H1 (cell line): ENCODE results near the gene PXDN. TPM values are rescaled to one million over a fixed set of nuclear protein-coding genes. Genes with fewer than 3 reads are reported as not detected.

Experiments
- CTCF ChIA-PET: fragments of 300-600 bp; sonication (Branson Sonifier 250); formaldehyde crosslinking; loops from one replicate; lab custom pipeline; 2021; ENCODE audit not compliant: partially characterized antibody; lab: Charles Lee
- POLR2A ChIA-PET: fragments of 300-600 bp; sonication (Branson Sonifier 250); formaldehyde crosslinking; loops from one replicate; lab custom pipeline; 2021; ENCODE audit warnings: inconsistent platforms; ENCODE audit not compliant: partially characterized antibody; lab: Charles Lee
- DNase-seq, 2 experiments: peaks; one replicate each; pipeline versions ENCODE4 v3.0.0 to v3.0.0-alpha.2; 2010 to 2022; ENCODE audit warnings: low spot score in 2 of 2, low read depth in 1 of 2, mixed read lengths in 1 of 2
- FAIRE-seq: peaks from 2 replicates; lab custom pipeline; 2011; peaks lifted over from hg19 to GRCh38; lab: Jason Lieb, UNC
- H2AFZ ChIP-seq: 2 replicates; pipeline ENCODE4 v1.8.1; 2012; ENCODE audit warnings: low read length, inconsistent platforms
- H2AK5ac ChIP-seq: 2 replicates; pipeline ENCODE4 v1.6.1; 2013; ENCODE audit warnings: low read depth, low read length
- H2BK120ac ChIP-seq: replicated peaks from 2 replicates; pipeline ENCODE3; 2013; ENCODE audit warnings: low read depth, low read length, inconsistent platforms
- H2BK12ac ChIP-seq: 2 replicates; pipeline ENCODE4 v1.6.1; 2013; ENCODE audit warnings: low read depth, low read length
- H2BK15ac ChIP-seq: 2 replicates; pipeline ENCODE4 v1.6.1; 2013; ENCODE audit warnings: low read length
- H2BK20ac ChIP-seq: 2 replicates; pipeline ENCODE4 v1.6.1; 2013; ENCODE audit warnings: low read length
- H2BK5ac ChIP-seq: 2 replicates; pipeline ENCODE4 v1.6.1; 2013; ENCODE audit warnings: low read depth, low read length
- H3K14ac ChIP-seq: 2 replicates; pipeline ENCODE4 v1.6.1; 2013; ENCODE audit warnings: inconsistent platforms; ENCODE audit not compliant: insufficient read length
- H3K18ac ChIP-seq: 2 replicates; pipeline ENCODE4 v1.6.1; 2013; ENCODE audit warnings: low read length; ENCODE audit errors: extremely low read depth
- H3K23ac ChIP-seq: 2 replicates; pipeline ENCODE4 v1.6.1; 2013; ENCODE audit warnings: inconsistent platforms; ENCODE audit not compliant: insufficient read length
- H3K23me2 ChIP-seq: 2 replicates; pipeline ENCODE4 v1.6.1; 2013; ENCODE audit warnings: low read depth, low read length
- H3K27ac ChIP-seq: 2 replicates; pipeline ENCODE4 v1.6.1; 2011; ENCODE audit warnings: low read depth, low read length, inconsistent platforms
- H3K27me3 ChIP-seq, 4 experiments: replicated peaks in 1 of 4; 1 replicate in 1 of 4; 2 replicates in 3 of 4; pipeline versions ENCODE4 v1.6.1 to v1.8.1; 2011 to 2013; ENCODE audit warnings: low read length in 3 of 4, mild to moderate bottlenecking in 3 of 4, inconsistent platforms in 2 of 4, mixed read lengths in 2 of 4, moderate library complexity in 1 of 4; ENCODE audit not compliant: control insufficient read depth in 3 of 4, insufficient read depth in 3 of 4; ENCODE audit errors: extremely low read depth in 1 of 4
- H3K36me3 ChIP-seq, 4 experiments: 2 replicates each; pipeline versions ENCODE4 v1.6.1 to v1.8.1; 2011 to 2013; ENCODE audit warnings: mild to moderate bottlenecking in 4 of 4, low read length in 3 of 4, moderate library complexity in 2 of 4, control low read depth in 1 of 4, inconsistent platforms in 1 of 4; ENCODE audit not compliant: insufficient read depth in 4 of 4, control insufficient read depth in 2 of 4
- H3K4ac ChIP-seq: replicated peaks from 2 replicates; pipeline ENCODE3; 2013; ENCODE audit warnings: low read length, low read depth, mixed read lengths, inconsistent platforms; ENCODE audit not compliant: insufficient read length
- H3K4me1 ChIP-seq, 4 experiments: replicated peaks in 1 of 4; 1 replicate in 1 of 4; 2 replicates in 3 of 4; pipeline versions ENCODE4 v1.6.1 to v1.8.1; 2011 to 2013; ENCODE audit warnings: low read length in 3 of 4, inconsistent platforms in 2 of 4, mixed read lengths in 1 of 4; ENCODE audit not compliant: insufficient read depth in 4 of 4, control insufficient read depth in 3 of 4
- H3K4me2 ChIP-seq, 2 experiments: 2 replicates each; pipeline versions ENCODE4 v1.6.1 to v1.8.1; 2011 to 2013; ENCODE audit warnings: low read depth in 2 of 2, low read length in 2 of 2, control low read depth in 1 of 2, inconsistent platforms in 1 of 2, mild to moderate bottlenecking in 1 of 2; ENCODE audit not compliant: insufficient read depth in 1 of 2
- H3K4me3 ChIP-seq, 4 experiments: fragments of 200-600, 300-600 bp in 1 of 4; sonication (generic), shearing (Covaris generic), sonication (Bioruptor Twin) in 1 of 4; 2 replicates each; pipeline versions ENCODE4 v1.5.1 to v1.8.1; 2011 to 2016; ENCODE audit warnings: low read length in 4 of 4, low read depth in 3 of 4, control low read depth in 2 of 4, inconsistent platforms in 2 of 4, mild to moderate bottlenecking in 2 of 4, mixed read lengths in 1 of 4, moderate library complexity in 1 of 4; ENCODE audit not compliant: insufficient read depth in 2 of 4; ENCODE audit errors: extremely low read depth in 1 of 4
- H3K56ac ChIP-seq: replicated peaks from 2 replicates; pipeline ENCODE3; 2013; ENCODE audit warnings: low read depth, mild to moderate bottlenecking, mixed read lengths, low read length, inconsistent platforms; ENCODE audit not compliant: insufficient read length
- H3K79me1 ChIP-seq: 2 replicates; pipeline ENCODE4 v1.6.1; 2013; ENCODE audit warnings: low read depth, low read length, control low read depth
- H3K79me2 ChIP-seq, 2 experiments: 2 replicates each; pipeline versions ENCODE4 v1.6.1 to v1.8.1; 2012 to 2013; ENCODE audit warnings: low read length in 2 of 2, mild to moderate bottlenecking in 2 of 2, inconsistent platforms in 1 of 2; ENCODE audit not compliant: insufficient read depth in 2 of 2, control insufficient read depth in 1 of 2
- H3K9ac ChIP-seq, 4 experiments: replicated peaks in 1 of 4; 1 replicate in 1 of 4; 2 replicates in 3 of 4; pipeline versions ENCODE4 v1.6.1 to v1.8.1; 2011 to 2013; ENCODE audit warnings: low read depth in 3 of 4, low read length in 3 of 4, control low read depth in 2 of 4, mild to moderate bottlenecking in 2 of 4, moderate library complexity in 2 of 4, inconsistent platforms in 1 of 4; ENCODE audit errors: extremely low read depth in 1 of 4
- H3K9me3 ChIP-seq, 2 experiments: 2 replicates each; pipeline versions ENCODE4 v1.6.1 to v1.8.1; 2012 to 2013; ENCODE audit warnings: mild to moderate bottlenecking in 2 of 2, moderate library complexity in 2 of 2, control low read depth in 1 of 2, inconsistent platforms in 1 of 2, low read depth in 1 of 2, low read length in 1 of 2, mixed read lengths in 1 of 2; ENCODE audit not compliant: insufficient read depth in 2 of 2
- H4K20me1 ChIP-seq, 2 experiments: replicated peaks in 1 of 2; 2 replicates each; pipeline versions ENCODE3 to v1.8.1; 2011 to 2013; ENCODE audit warnings: inconsistent platforms in 2 of 2, low read length in 2 of 2, mild to moderate bottlenecking in 1 of 2; ENCODE audit not compliant: insufficient read depth in 2 of 2, control insufficient read depth in 1 of 2
- H4K5ac ChIP-seq: 2 replicates; pipeline ENCODE4 v1.6.1; 2013; ENCODE audit warnings: low read length, low read depth, mixed read lengths, inconsistent platforms; ENCODE audit not compliant: insufficient read length
- H4K8ac ChIP-seq: 2 replicates; pipeline ENCODE4 v1.8.0; 2013; ENCODE audit warnings: mild to moderate bottlenecking, moderate library complexity, low read length, inconsistent platforms; ENCODE audit not compliant: insufficient read depth; ENCODE audit errors: extremely low read depth
- H4K91ac ChIP-seq: replicated peaks from 2 replicates; pipeline ENCODE3; 2013; ENCODE audit warnings: low read length, mixed read lengths, inconsistent platforms; ENCODE audit not compliant: insufficient read length
- ATF2 ChIP-seq: IDR thresholded peaks from 2 replicates; pipeline ENCODE4 v1.6.1; 2012; ENCODE audit warnings: low read length, inconsistent platforms
- EP300 ChIP-seq, 2 experiments: IDR thresholded peaks; 1 replicate in 1 of 2; 2 replicates in 1 of 2; pipeline ENCODE4 v1.6.1; 2011 to 2012; ENCODE audit warnings: low read depth in 2 of 2, low read length in 2 of 2, mild to moderate bottlenecking in 2 of 2, borderline replicate concordance in 1 of 2, inconsistent platforms in 1 of 2, moderate library complexity in 1 of 2
- EZH2 ChIP-seq: fragments of 200-600 bp; sonication (generic); IDR thresholded peaks from 2 replicates; pipeline ENCODE4 v1.7.1; 2012; ENCODE audit warnings: low read depth, mild to moderate bottlenecking, moderate library complexity, low read length, inconsistent platforms; ENCODE audit not compliant: severe bottlenecking
- KDM1A ChIP-seq: fragments of 200-600, 300-600 bp; sonication (generic); IDR thresholded peaks from 2 replicates; pipeline ENCODE4 v1.7.1; 2016; ENCODE audit warnings: mild to moderate bottlenecking, low read length, borderline replicate concordance
- MAX ChIP-seq: IDR thresholded peaks from 2 replicates; pipeline ENCODE4 v1.6.1; 2012; ENCODE audit warnings: inconsistent platforms
- NANOG ChIP-seq: IDR thresholded peaks from 2 replicates; pipeline ENCODE4 v1.6.1; 2011; ENCODE audit warnings: low read length, low read depth, mild to moderate bottlenecking, inconsistent platforms; ENCODE audit not compliant: insufficient read depth, poor library complexity, severe bottlenecking
- SAP30 ChIP-seq: fragments of 300-600 bp; sonication (generic); IDR thresholded peaks from 2 replicates; pipeline ENCODE4 v1.7.1; 2012; ENCODE audit warnings: low read length, moderate library complexity, mild to moderate bottlenecking, inconsistent platforms; ENCODE audit not compliant: insufficient read depth, insufficient replicate concordance
- TAF7 ChIP-seq: optimal IDR thresholded peaks from 2 replicates; pipeline ENCODE3; 2011; ENCODE audit warnings: low read depth, mild to moderate bottlenecking, inconsistent platforms, low read length, moderate library complexity, borderline replicate concordance
- TEAD4 ChIP-seq: IDR thresholded peaks from 2 replicates; pipeline ENCODE4 v1.6.1; 2012; ENCODE audit warnings: low read depth, low read length, inconsistent platforms, mixed read lengths
- WGBS, 2 experiments: shearing (Covaris generic) in 1 of 2; methylation state at CpG; one replicate each; pipeline versions ENCODE4 v1.1.6 to v1.1.7; 2013 to 2015; ENCODE audit warnings: low lambda C conversion rate in 2 of 2, mixed read lengths in 2 of 2, inconsistent platforms in 1 of 2, low coverage in 1 of 2, missing lambda C conversion rate in 1 of 2; ENCODE audit not compliant: insufficient replicate concordance in 2 of 2, insufficient coverage in 1 of 2, insufficient read length in 1 of 2; ENCODE audit errors: extremely low coverage in 1 of 2, missing lambda C conversion rate in 1 of 2; 5-methylcytosine and 5-hydroxymethylcytosine counted together
- polyA plus RNA-seq, 7 experiments: library from polyadenylated mRNA; depleted of rRNA in 3 of 7; stranded (reverse) in 5 of 7; unstranded in 2 of 7; fragments of >200 nt in 5 of 7; fragments of 200-250 nt in 2 of 7; gene quantifications; 1 replicate in 5 of 7; 2 replicates in 1 of 7; 4 replicates in 1 of 7; pipeline versions ENCODE4 v1.2.1 to v1.2.3, GENCODE V29; 2011 to 2013; ENCODE audit warnings: missing spikeins in 2 of 7, mixed read lengths in 2 of 7
- total RNA-seq: library from RNA; stranded (reverse); fragmentation: NEBNext Ultra II Directional; extraction: Animal tissue kit (Norgen Biotek cat#: 25700); gene quantifications from 2 replicates; pipeline ENCODE4 v1.2.1, GENCODE V29; 2021

The PXDN gene
- total and polyA plus RNA-seq, 2 of the 8 experiments (the other 6 are each of a cell fraction or from before 2014, with no cell fraction given): 104 to 141 TPM

GRCh38 chr2:1793001-1793867, 48.9 kb upstream of the PXDN start:
- POLR2A ChIA-PET: no interaction called here
- CTCF ChIA-PET: interaction anchor here (0.5 to 3.3 kb wide), 4 partner anchors 23 to 184 kb away, joined by 3 to 12 read pairs (median 4); no protein-coding TSS in a partner anchor
- no peak overlapping the region for H3K23ac ChIP-seq
- TF ChIP-seq MAX: no peak
- no peak for TF ChIP-seq KDM1A
- TF ChIP-seq EZH2: no peak
- no peak for TF ChIP-seq TEAD4
- TF ChIP-seq TAF7: no peak
- TF ChIP-seq ATF2: no peak
- TF ChIP-seq EP300 (IDR thresholded peaks at IDR 0.05; ENCODE audit: borderline replicate concordance in 1 of 2, low read depth in 2 of 2, low read length in 2 of 2): no peak
- TF ChIP-seq NANOG: no peak
- TF ChIP-seq SAP30: no peak

More at GRCh38 chr2:1793001-1793867, 48.9 kb upstream of the PXDN start:
- H3K4me1 ChIP-seq: peaks cover 0 to 4% (median 4%) of the 10 kb centered on the region in 4 experiments; a peak in 4 of 7 replicates
- H3K27me3 ChIP-seq: no peaks in the 10 kb centered on the region
- H3K56ac ChIP-seq: no peak overlapping the region
- no peak overlapping the region for H4K5ac ChIP-seq
- H3K9me3 ChIP-seq: no peaks in the 10 kb centered on the region
- no peak overlapping the region for H2AK5ac ChIP-seq
- no peak overlapping the region for H3K27ac ChIP-seq
- H3K14ac ChIP-seq: no peak overlapping the region
- H3K79me2 ChIP-seq: no peaks in the 10 kb centered on the region
- no peak for DNase-seq
- H2AFZ ChIP-seq: no peak overlapping the region
- no peak overlapping the region for H3K9ac ChIP-seq
- H2BK120ac ChIP-seq: no peak overlapping the region
- no peaks in the 10 kb centered on the region for H3K23me2 ChIP-seq
- no peak overlapping the region for H3K4me2 ChIP-seq
- H2BK5ac ChIP-seq: no peak overlapping the region
- H4K8ac ChIP-seq: no peak overlapping the region
- no peaks in the 10 kb centered on the region for H4K20me1 ChIP-seq
- H3K18ac ChIP-seq: no peak overlapping the region
- H2BK15ac ChIP-seq: no peak overlapping the region
- no peak overlapping the region for H3K4ac ChIP-seq
- no peak overlapping the region for H2BK12ac ChIP-seq
- H3K79me1 ChIP-seq: no peaks in the 10 kb centered on the region
- no peak overlapping the region for H2BK20ac ChIP-seq
- no peaks in the 10 kb centered on the region for H3K36me3 ChIP-seq
- H4K91ac ChIP-seq: no peak overlapping the region
- FAIRE-seq: no peak
- H3K4me3 ChIP-seq: no peak overlapping the region
- 91% methylated on average over 22 of the region's 23 CpGs; no CpG with 5 or more reads in 1 of the 2 experiments for WGBS, 2 experiments
